HG03342 (cell line): ENCODE results near the gene FILIP1L.
A peak's percentile ranks its signal among the peaks of the same experiment; 100 is the strongest.

Experiments used
- ATAC-seq: cut with Tn5 transposase; IDR thresholded peaks from one replicate; pipeline ENCODE4 v1.9.1; 2021; ENCODE audit warnings: mild to moderate bottlenecking, moderate library complexity; ENCODE audit not compliant: unreplicated experiment

FILIP1L gene

GRCh38 chr3:99981138-99981537 is 133.2 kb downstream of the FILIP1L start:
- ATAC-seq: no peak

DNA sequence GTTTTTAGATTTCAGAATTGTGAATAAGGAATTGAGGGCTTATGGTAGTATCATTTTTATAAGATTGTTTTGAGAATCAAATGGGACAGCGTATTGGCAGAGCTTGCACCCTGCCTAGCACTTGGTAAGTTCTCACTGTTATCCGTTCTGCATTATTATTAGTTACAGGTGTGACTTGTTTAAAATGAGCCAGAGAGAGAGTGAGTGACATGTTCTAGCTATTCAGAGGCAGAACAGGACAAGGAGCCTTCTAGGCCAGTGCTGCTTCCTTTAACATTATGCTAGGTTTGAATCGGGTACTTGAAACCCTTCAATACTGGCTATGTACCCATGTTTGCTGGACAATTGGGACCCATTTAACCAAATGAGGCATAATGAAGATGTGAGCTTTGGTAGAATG is 133.7 kb downstream of the FILIP1L start:
- no peak for ATAC-seq

DNA sequence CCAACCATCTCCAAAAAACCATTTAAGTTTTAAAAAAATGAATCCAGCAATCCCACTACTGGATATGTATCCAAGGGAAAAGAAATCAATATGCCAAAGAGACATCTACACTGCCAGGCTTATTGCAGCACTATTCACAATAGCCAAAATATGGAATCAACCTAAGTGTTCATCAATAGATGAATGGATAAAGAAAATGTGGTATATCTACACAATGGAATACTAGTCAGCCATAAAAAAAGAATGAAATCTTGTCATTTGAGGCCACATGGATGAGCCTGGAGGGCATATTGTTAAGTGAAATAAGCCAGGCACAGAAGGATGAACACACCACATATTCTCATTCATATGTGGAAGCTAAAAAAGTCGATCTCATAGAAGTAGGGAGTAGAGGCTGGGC is 136.1 kb downstream of the FILIP1L start:
- ATAC-seq: no peak

DNA sequence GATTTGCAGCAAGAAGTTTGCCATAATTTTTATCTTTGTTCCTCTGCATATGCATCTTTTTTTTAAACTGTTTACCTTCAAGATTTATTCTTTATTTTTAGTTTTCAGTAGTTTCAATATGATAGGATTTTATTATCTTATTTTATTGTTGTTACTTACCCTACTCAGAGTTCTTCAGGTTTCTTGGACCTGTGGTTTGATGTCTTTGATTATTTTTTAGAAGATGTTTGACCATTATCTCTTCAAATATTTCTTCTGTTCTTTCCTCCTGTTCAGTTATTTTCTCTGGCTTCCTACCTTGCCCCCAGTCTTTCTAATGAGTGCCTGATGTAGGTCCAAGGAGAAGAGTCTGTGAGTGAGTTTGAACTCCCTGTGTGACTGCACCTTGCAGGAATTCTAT is 137.7 kb downstream of the FILIP1L start:
- ATAC-seq: no peak

DNA sequence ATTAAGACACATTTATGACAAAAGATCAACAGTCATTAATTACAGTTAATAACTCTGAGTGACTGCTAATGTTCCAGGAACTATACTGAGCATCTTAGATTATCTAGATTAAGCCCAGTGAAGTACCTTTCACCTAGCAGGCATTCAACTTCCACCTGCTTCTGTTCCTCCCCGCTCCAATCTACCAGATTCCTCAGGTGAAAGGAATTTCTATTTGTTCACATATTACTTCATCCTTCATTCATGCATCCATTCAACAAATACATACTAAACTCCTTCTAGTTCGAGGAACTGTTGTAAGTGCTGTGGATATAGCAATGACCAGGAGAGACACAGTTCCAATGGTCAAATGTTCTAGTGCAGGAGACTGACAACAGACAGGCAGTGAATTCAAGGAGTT is 139.3 kb downstream of the FILIP1L start:
- no peak for ATAC-seq

DNA sequence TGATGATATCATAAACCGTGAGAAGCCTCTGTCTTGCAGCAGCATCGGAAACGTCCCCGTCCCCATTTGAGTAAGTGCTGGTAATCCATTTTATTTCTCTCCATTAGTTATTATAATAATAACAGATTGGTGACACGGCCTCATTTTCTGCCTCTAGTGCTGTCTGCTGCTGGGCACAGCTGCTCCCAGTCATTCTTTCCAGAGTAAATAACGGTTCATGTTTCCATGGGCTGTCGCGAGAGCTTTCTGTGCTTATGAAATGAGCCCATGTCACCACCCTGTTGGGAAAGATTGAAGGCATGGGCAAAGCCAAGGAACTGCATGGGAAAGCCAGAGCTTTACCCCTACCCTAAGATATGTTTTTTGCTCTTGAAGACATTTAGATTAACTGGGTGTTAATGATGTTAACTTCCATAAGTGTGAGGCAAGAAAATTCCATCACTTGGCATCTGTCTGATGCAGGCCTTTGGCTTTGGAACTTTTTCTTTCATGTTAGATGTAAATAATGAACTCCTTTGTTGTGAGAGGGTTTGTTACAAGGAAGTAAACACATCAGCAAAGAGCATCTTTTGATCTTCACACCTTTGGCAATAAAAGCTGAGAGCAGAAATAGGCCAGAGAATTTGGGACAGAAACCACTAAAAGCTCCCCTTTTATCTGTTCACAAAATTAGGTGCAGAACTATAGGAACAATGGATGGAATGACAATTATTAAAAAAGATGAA is 141.8 kb downstream of the FILIP1L start:
- ATAC-seq: no peak

- no peak for ATAC-seq
Observed at GRCh38 chr3:99971761-99972160, 142.5 kb downstream of the FILIP1L start.

DNA sequence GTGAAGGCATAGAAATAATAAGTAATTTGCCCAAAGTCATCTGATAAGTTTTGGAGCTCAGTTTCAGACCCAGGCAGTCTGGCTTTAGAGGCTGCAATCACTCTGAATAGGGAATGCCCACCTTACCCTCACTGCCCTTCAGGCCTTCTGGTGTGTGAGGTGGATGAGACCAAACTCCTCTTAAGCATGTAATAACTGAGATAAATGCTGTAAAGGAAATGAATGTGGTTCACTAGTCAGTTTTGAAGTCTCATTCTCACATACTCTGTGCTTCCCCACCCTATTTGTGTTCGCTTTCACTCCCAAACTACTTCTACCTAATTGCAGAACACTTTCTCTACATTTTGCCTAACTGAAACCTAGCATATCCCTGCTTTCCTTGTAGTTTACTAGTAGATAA is 144.1 kb downstream of the FILIP1L start:
- peak; percentile 74 for ATAC-seq

GRCh38 chr3:99969136-99969535 is 145.2 kb downstream of the FILIP1L start:
- no peak for ATAC-seq

DNA sequence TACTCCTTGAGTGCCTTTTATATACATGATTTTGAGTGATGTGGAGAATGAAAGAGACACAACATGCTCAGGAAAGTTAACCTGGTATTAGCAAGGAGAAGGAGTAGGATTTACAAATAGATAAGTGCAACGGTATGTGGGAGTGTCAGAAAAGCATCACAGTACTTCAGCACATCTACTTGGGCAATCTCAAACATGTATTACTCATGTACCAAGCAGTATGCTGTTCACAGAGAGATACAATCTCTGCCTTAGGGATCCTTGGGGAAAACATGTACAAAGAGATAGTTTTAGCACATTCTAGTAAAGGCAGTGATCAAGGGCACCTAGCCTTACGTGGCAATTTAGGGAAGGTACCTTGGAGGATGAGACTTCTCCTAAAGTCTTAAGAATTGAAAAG is 146.5 kb downstream of the FILIP1L start:
- ATAC-seq: no peak

- ATAC-seq: no peak
Observed at GRCh38 chr3:99966662-99967416, 147.5 kb downstream of the FILIP1L start.

DNA sequence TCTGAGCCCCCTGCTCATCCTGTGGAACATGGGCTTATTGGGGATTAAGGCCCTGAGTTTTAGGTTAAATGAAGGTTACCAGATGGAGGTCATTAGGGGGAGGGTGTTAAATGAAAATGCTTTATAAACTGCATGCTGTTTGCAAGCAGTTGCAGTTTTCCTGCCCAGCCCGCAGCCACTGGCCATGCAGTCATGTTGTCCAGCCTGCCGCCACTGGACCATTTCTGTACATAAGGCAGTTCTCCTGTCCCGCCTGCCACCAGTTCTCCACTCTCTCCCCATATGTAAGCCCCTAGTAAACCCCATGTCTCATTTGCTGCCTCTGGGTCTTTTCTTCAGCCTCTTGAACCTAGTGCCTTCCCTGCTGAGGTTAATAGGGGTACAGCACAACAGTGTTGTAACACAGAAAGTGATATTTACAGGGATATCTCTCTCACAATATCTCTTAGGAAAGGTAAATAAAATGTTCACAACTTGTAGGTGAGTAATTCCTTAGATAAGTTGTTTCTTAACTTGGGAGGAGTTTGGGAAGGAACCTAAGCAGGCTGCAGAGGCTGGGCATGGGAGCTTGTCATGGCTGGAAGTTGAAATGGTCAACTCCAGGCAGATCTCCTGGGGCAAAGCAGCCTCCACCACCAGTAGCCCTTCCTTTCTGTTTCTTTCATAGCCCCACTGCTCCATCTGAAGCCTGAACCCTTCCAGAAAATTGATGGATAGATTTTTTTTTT is 148.5 kb downstream of the FILIP1L start:
- no peak for ATAC-seq

DNA sequence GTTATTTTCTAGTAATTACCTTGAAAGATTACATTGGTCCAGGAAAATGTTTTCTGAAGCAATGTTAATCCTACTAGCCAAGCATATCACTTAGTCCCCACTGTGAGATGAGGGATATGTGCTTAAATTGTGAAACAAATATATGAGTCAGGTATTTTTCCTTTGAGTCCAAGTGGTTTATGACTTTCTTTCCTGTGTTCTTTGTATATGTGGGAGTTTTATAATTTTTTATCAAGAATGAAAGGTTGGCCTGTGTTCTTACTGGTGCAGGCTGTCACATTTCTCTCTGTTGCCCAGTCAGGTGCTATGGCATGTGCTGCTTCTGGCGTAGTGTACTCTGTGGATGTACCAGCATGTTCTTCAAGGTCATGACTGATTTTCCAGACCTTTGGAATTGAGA is 149.2 kb downstream of the FILIP1L start:
- ATAC-seq: no peak

DNA sequence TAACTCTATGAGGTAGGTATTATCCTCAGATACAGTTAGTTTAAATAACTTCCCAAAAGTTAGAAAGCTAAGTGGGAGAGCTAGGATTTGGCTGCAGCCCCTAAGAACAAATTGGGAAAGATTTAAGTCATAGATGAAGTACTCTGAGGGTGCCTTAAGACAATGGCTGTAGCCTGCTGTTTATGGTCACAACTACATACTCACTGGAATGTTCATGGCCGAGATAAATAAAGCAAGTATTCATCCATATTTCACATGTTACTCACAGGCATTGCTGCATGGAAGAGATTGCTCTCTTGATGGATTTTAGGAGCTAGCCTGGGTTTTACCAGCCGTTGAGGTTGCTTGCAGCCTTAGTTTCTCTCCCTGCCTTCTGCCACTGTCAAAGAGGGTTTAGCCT is 151.6 kb downstream of the FILIP1L start:
- ATAC-seq: no peak

DNA sequence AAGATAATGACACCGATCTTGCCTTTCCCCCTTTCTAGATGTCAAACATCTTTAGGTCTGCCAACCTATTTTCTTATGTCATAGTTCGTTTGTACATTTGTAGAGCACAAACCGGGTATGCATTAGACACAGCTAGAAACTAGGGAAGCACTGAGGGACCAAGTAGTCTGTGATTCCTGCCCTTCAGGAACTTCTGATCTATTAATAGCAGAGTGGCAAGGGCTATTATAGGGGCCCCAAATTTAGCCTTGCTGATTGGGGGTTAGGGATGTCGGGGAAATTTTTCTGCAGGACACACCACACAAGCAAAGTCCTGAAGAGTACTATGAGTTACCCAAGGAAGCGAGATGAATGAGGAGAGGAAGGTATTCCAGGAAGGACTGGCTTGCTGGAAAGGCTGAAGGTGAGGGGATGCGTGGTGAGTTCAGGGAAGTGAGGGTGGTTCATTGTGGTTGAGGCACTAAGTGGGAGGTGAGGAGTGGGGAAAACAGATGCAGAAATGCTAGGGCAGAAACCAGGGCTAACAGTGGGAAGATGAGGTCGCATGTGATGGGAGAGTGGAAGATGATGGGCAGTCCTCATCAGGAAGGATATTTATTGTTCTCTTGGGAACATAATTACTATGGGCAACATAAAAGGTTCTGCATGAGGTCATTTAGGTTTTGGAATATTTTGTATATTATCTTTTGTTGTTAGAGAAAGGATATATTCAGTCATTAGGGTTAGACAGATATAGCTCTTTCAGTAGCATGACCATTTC is 152.4 kb downstream of the FILIP1L start:
- no peak for ATAC-seq

DNA sequence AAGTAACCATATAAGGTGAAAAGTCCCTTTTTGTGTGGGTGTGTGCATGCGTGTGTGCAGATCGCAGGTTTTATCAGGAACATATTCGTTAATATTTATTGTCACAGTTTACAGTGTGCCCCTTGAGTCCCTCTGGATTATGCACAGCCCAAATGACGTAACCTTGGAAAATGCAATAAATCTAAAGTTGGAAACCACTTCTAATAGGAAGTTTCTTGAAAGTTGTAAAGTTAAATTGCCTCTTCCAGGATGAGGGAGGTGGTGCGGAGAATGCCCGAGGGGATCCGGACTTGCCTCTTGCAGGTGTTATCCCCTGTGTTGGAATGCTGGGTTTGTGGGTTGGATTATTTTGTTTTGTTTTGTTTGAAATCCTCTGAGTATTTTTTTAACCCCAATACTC is 153.4 kb downstream of the FILIP1L start:
- no peak for ATAC-seq

GRCh38 chr3:99960123-99960878 is 154.0 kb downstream of the FILIP1L start:
- ATAC-seq: no peak

DNA sequence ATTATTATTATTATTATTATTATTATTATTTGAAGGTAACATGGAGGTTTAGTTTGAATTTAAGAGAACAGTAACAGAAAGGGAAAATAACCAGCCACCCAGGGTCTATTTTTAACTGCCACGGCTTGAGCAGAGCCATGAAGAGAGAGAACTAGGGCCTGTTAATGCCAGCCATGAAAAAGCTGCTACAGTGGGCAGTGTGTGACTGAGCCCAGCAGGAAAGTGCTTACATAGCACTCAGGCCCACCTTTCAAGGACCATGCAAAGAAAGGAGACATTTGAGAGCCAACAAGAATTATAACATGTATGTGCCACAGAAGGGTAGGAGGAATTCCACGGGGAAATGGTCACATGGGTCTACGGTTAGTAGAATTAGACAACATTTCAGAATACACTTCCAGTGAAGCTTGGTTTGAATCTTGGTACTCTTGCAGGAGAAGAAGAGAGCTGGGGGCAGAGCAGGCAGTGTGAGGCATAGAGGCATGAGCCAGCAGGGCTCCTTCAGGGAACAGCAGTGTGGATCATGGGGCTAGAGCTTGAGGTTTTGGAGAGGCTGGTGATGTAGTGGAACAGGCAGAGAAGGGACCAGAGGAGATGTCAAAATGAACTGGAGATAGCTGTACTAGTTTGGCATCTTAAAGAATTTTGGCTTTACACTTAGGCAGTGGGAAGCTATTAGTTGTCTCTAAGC is 155.9 kb downstream of the FILIP1L start:
- no peak for ATAC-seq

DNA sequence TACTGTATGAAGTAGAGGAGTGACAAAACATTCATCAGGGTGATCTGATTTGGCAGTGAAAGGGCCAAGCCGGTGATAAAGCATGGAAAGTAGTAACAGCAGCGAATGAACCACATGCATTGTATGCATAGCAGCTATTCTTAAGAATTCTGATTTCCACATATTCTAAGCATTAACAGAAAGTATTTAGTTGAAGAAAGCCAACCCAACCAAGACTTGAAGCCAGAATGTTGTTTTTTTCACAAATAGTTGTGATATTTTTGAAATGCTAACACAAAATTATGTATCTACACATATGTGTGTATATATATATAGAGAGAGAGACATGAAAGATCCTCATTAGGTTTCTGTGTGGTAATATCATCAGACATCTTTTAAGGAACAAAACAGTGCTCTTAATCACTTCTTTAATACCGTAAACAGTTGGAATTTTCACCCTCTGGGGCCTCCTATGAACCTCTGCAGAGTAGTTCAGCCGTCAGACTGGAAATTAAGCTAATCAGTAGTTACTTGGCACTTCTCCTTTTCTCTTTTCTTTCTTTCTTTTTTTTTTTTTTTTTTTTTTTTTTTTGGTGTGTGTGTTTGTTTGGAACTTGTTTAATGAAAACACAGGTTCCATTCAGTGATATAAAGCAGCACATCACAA is 157.0 kb downstream of the FILIP1L start:
- no peak for ATAC-seq
